Esophagus squamous epithelium (tissue), 5 donors: Measurements from ENCODE around the gene CFAP92. TPM values are rescaled to one million over a fixed set of nuclear protein-coding genes. Genes with fewer than 3 reads are reported as not detected.
"Not testable (repeated sequence)": the region's sequence is repeated elsewhere in the genome, so short reads cannot be mapped to it uniquely, and the experiment has no call there.

ENCODE experiments used
- DNase-seq: peaks from one replicate; lab custom pipeline; 2025; lab: John Stamatoyannopoulos, UW
- H3K27ac ChIP-seq, 4 donors: fragments of 200-600 bp; sonication (generic); one replicate each; pipeline ENCODE4 v1.5.1; 2016 to 2019; ENCODE audit warnings: mild to moderate bottlenecking in 1 of 4
- H3K27me3 ChIP-seq, 4 donors: fragments of 200-600 bp; sonication (generic); 1 replicate in 3 of 4; 2 replicates in 1 of 4; pipeline versions ENCODE4 v1.5.1 to v1.6.0; 2017 to 2021; ENCODE audit warnings: antibody characterized with exemption in 1 of 4
- H3K36me3 ChIP-seq, 3 donors: fragments of 200-600 bp; sonication (generic); one replicate each; pipeline ENCODE4 v1.5.1; 2016 to 2019
- H3K4me1 ChIP-seq, 3 donors: fragments of 200-600 bp; sonication (generic); one replicate each; pipeline ENCODE4 v1.5.1; 2017 to 2019
- H3K4me3 ChIP-seq, 4 donors: fragments of 200-600 bp; sonication (generic); 1 replicate in 3 of 4; 2 replicates in 1 of 4; pipeline ENCODE4 v1.5.1; 2016 to 2019; ENCODE audit warnings: mild to moderate bottlenecking in 2 of 4, moderate library complexity in 1 of 4
- H3K9me3 ChIP-seq, 3 donors: fragments of 200-600 bp; sonication (generic); one replicate each; pipeline ENCODE4 v1.5.1; 2016 to 2019
- CTCF ChIP-seq, 6 experiments: fragments of 450-650 bp in 4 of 6; fragments of 200-600 bp in 2 of 6; sonication (generic) in 2 of 6; IDR thresholded peaks; one replicate each; pipeline ENCODE4 v1.5.1; 2016 to 2019; ENCODE audit warnings: antibody characterized with exemption in 6 of 6, mild to moderate bottlenecking in 4 of 6, moderate library complexity in 4 of 6
- POLR2A ChIP-seq, 4 donors: fragments of 450-650 bp; IDR thresholded peaks; one replicate each; pipeline ENCODE4 v1.6.1; 2017; ENCODE audit warnings: antibody characterized with exemption in 4 of 4, mild to moderate bottlenecking in 4 of 4, moderate library complexity in 3 of 4
- WGBS, 2 donors: methylation state at CpG; one replicate each; pipeline ENCODE4 v1.1.5; 2018; 5-methylcytosine and 5-hydroxymethylcytosine counted together
- intact Hi-C: fragments of 100-400 bp; cut with DNase I; formaldehyde crosslinking; loops from one replicate; pipeline ENCODE4 v1.15.0; 2022
- total RNA-seq, 4 donors: library from RNA; depleted of rRNA; stranded (reverse); fragments of >200 nt; gene quantifications; one replicate each; pipeline ENCODE4 v1.1.0, GENCODE V29; 2016
- donor health status: DM: yes; HTN: yes; CAD: no.

The CFAP92 gene
- total RNA-seq, 4 donors from 2014 or later: 0.40 to 1.4 (median 0.98) TPM

GRCh38 chr3:128929364-128929763 is 64.5 kb downstream of the CFAP92 start:
- intact Hi-C loops: no loop called here
- Histone ChIP-seq H3K27ac (no peak overlapping the region), H3K4me1 (peaks cover 0 to 5% (median 0%) of the 10 kb centered on the region in 3 donors), H3K36me3 (no peaks in the 10 kb centered on the region), H3K9me3 (peaks cover 0 to 22% (median 0%) of the 10 kb centered on the region in 3 donors), H3K4me3 (no peak overlapping the region), H3K27me3 (no peaks in the 10 kb centered on the region)
- WGBS, 2 donors: 80 to 89% methylated on average over 3 of the region's 3 CpGs
- TF ChIP-seq CTCF (IDR thresholded peaks at IDR 0.05) (no peak), POLR2A (IDR thresholded peaks at IDR 0.05) (no peak)
- no peak for DNase-seq

- WGBS, 2 donors: 77 to 81% methylated on average over 6 of the region's 6 CpGs
- H3K4me3 ChIP-seq, intact Hi-C loops, H3K27me3 ChIP-seq, H3K4me1 ChIP-seq, H3K27ac ChIP-seq, DNase-seq, H3K36me3 ChIP-seq: not testable (repeated sequence)
- peaks cover 0 to 34% (median 4%) of the 10 kb centered on the region in 3 donors for H3K9me3 ChIP-seq
These were observed 69.9 kb downstream of the CFAP92 start for GRCh38 chr3:128923986-128924385.

- intact Hi-C loops: no loop called here
- no peak for TF ChIP-seq POLR2A (IDR thresholded peaks at IDR 0.05)
- no peak for TF ChIP-seq CTCF (IDR thresholded peaks at IDR 0.05)
- Histone ChIP-seq H3K36me3 (no peaks in the 10 kb centered on the region), H3K4me1 (no peaks in the 10 kb centered on the region), H3K4me3 (no peak overlapping the region), H3K27ac (no peak overlapping the region), H3K27me3 (no peaks in the 10 kb centered on the region), H3K9me3 (peaks cover 0 to 34% (median 4%) of the 10 kb centered on the region in 3 donors)
- whole genome bisulfite sequencing, 2 donors: 75 to 88% methylated on average over 2 of the region's 2 CpGs
- DNase-seq: no peak
These were observed 70.3 kb downstream of the CFAP92 start for GRCh38 chr3:128923576-128923975.

- Histone ChIP-seq H3K4me3 (no peak overlapping the region), H3K27me3 (no peaks in the 10 kb centered on the region), H3K27ac (no peak overlapping the region), H3K4me1 (no peaks in the 10 kb centered on the region), H3K36me3 (peaks cover 0 to 6% (median 0%) of the 10 kb centered on the region in 3 donors), H3K9me3 (peaks cover 0 to 34% (median 4%) of the 10 kb centered on the region in 3 donors)
- TF ChIP-seq POLR2A (IDR thresholded peaks at IDR 0.05): no peak
- no peak for TF ChIP-seq CTCF (IDR thresholded peaks at IDR 0.05)
- intact Hi-C loops: no loop called here
- DNase-seq: no peak
- 79 to 80% methylated on average over 6 to 10 of the region's 10 CpGs for WGBS, 2 donors
These were observed 70.9 kb downstream of the CFAP92 start for GRCh38 chr3:128922804-128923459.

GRCh38 chr3:128919988-128920387 is 73.9 kb downstream of the CFAP92 start:
- no peak for TF ChIP-seq POLR2A (IDR thresholded peaks at IDR 0.05)
- no peak for TF ChIP-seq CTCF (IDR thresholded peaks at IDR 0.05)
- Histone ChIP-seq H3K4me3 (no peak overlapping the region), H3K27ac (no peak overlapping the region), H3K4me1 (no peaks in the 10 kb centered on the region), H3K9me3 (peaks cover 0 to 18% (median 4%) of the 10 kb centered on the region in 3 donors), H3K36me3 (peaks cover 3 to 30% (median 9%) of the 10 kb centered on the region in 3 donors), H3K27me3 (no peaks in the 10 kb centered on the region)
- intact Hi-C loops: no loop called here
- WGBS, 2 donors: 100% methylated on average over 1 of the region's 1 CpG
- no peak for DNase-seq
